Astrocyte (in vitro differentiated cells and primary cell): ENCODE measurements around the gene SGO1.

Experiments used
- EZH2 ChIP-seq: IDR thresholded peaks from 2 replicates; pipeline ENCODE4 v1.6.1; 2012; ENCODE audit warnings: mild to moderate bottlenecking, low read length, inconsistent platforms; ENCODE audit not compliant: insufficient read depth
- TF ChIP-seq, protein P1 (sequence below): IDR thresholded peaks from 2 replicates; pipeline ENCODE4 v1.5.1; 2011; ENCODE audit warnings: low read depth, mild to moderate bottlenecking, inconsistent platforms, low read length, moderate library complexity; ENCODE audit not compliant: insufficient read depth

DNA sequence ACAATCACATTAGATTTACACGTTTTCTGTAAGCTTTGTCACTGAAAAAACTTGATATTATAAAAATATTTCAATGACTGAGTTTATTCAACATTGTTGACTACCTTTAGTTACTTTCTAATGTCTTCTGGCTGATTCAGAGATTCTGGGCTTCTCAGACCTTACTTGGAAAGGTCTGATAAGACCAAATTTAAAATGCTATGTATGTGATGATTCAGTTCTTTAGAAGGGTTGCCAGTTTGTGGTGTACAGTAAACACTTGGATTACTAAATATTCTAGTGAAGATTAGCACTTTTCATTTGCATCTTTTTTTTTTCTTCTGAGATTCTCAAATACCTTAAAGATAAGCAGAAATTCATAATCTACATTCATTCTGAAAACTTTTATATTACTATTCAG, 49.8 kb downstream of the SGO1 start:
- TF ChIP-seq EZH2: no peak
- TF ChIP-seq, protein P1, sequence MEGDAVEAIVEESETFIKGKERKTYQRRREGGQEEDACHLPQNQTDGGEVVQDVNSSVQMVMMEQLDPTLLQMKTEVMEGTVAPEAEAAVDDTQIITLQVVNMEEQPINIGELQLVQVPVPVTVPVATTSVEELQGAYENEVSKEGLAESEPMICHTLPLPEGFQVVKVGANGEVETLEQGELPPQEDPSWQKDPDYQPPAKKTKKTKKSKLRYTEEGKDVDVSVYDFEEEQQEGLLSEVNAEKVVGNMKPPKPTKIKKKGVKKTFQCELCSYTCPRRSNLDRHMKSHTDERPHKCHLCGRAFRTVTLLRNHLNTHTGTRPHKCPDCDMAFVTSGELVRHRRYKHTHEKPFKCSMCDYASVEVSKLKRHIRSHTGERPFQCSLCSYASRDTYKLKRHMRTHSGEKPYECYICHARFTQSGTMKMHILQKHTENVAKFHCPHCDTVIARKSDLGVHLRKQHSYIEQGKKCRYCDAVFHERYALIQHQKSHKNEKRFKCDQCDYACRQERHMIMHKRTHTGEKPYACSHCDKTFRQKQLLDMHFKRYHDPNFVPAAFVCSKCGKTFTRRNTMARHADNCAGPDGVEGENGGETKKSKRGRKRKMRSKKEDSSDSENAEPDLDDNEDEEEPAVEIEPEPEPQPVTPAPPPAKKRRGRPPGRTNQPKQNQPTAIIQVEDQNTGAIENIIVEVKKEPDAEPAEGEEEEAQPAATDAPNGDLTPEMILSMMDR: no peak
